PC-3 (cell line): ENCODE measurements around the gene ZXDC. TPM values are rescaled to one million over a fixed set of nuclear protein-coding genes. Genes with fewer than 3 reads are reported as not detected.

Experiments used
- ATAC-seq: fragments of 200-7000 bp; cut with Tn5 transposase; 2 replicates; pipeline ENCODE4 v1.9.1; 2020; ENCODE audit warnings: mild to moderate bottlenecking, moderate library complexity
- BruUV-seq: library from RNA; stranded (reverse); fragments of 400-500 nt; replicated peaks from 2 replicates; lab custom pipeline; 2021; lab: Mats Ljungman, UMichigan
- CTCF ChIA-PET: fragments of 300-600 bp; sonication (Branson Sonifier 250); formaldehyde crosslinking; loops from one replicate; lab custom pipeline; 2022; ENCODE audit warnings: antibody characterized with exemption; lab: Charles Lee
- POLR2A ChIA-PET: fragments of 300-600 bp; sonication (Branson Sonifier 250); formaldehyde crosslinking; loops from one replicate; lab custom pipeline; 2022; ENCODE audit warnings: antibody characterized with exemption; ENCODE audit not compliant: unreplicated experiment; lab: Charles Lee
- DNase-seq: peaks from one replicate; pipeline ENCODE4 v3.0.0-alpha.2; 2015
- H2AFZ ChIP-seq: fragments of 300-600 bp; sonication (generic); 2 replicates; pipeline ENCODE4 v1.6.0; 2016; ENCODE audit warnings: antibody characterized with exemption, low read length
- H3F3A ChIP-seq: fragments of 300-600 bp; sonication (generic); one replicate; pipeline ENCODE4 v1.6.0; 2017; ENCODE audit warnings: antibody characterized with exemption, low read length, control low read depth, mild to moderate bottlenecking; ENCODE audit not compliant: unreplicated experiment
- H3K27ac ChIP-seq: fragments of 300-600 bp; sonication (generic); 2 replicates; pipeline ENCODE4 v1.5.1; 2016; ENCODE audit warnings: mild to moderate bottlenecking, low read length
- H3K27me3 ChIP-seq: fragments of 300-600 bp; sonication (generic); 2 replicates; pipeline ENCODE4 v1.6.1; 2016; ENCODE audit warnings: low read length, mixed read lengths
- H3K36me3 ChIP-seq: fragments of 300-600 bp; sonication (generic); 2 replicates; pipeline ENCODE4 v1.6.1; 2016; ENCODE audit warnings: low read depth, mixed run types, low read length, mixed read lengths
- H3K4me1 ChIP-seq: fragments of 300-600 bp; sonication (generic); 2 replicates; pipeline ENCODE4 v1.5.1; 2016; ENCODE audit warnings: low read length; ENCODE audit not compliant: insufficient read depth
- H3K4me2 ChIP-seq: fragments of 300-600 bp; sonication (generic); 2 replicates; pipeline ENCODE4 v1.6.0; 2016; ENCODE audit warnings: low read length
- H3K4me3 ChIP-seq: fragments of 300-600 bp; sonication (generic); 2 replicates; pipeline ENCODE4 v1.5.1; 2016; ENCODE audit warnings: mild to moderate bottlenecking, low read length, mixed read lengths
- H3K79me2 ChIP-seq: fragments of 300-600 bp; sonication (generic); 2 replicates; pipeline ENCODE4 v1.6.1; 2017; ENCODE audit warnings: low read length, mixed read lengths
- H3K9ac ChIP-seq: fragments of 300-600 bp; sonication (generic); 2 replicates; pipeline ENCODE4 v1.6.0; 2016; ENCODE audit warnings: mild to moderate bottlenecking, low read length
- H3K9me2 ChIP-seq: fragments of 300-600 bp; sonication (generic); replicated peaks from 2 replicates; pipeline ENCODE4 v1.6.1; 2016; ENCODE audit warnings: mixed run types, low read length, mixed read lengths
- H3K9me3 ChIP-seq: fragments of 300-600 bp; sonication (generic); 2 replicates; pipeline ENCODE4 v1.6.1; 2016; ENCODE audit warnings: low read length, mixed read lengths
- H4K20me1 ChIP-seq: fragments of 300-600 bp; sonication (generic); 2 replicates; pipeline ENCODE4 v1.6.1; 2016; ENCODE audit warnings: low read length, mixed read lengths
- EZH2 ChIP-seq: fragments of 300-600 bp; sonication (generic); IDR thresholded peaks from one replicate; pipeline ENCODE4 v1.6.1; 2017; ENCODE audit warnings: antibody characterized with exemption, mild to moderate bottlenecking, low read length; ENCODE audit not compliant: unreplicated experiment
- EZH2phosphoT487 ChIP-seq: fragments of 300-600 bp; sonication (generic); IDR thresholded peaks from 2 replicates; pipeline ENCODE4 v1.6.1; 2018; ENCODE audit warnings: mild to moderate bottlenecking, antibody characterized with exemption, low read length, borderline replicate concordance
- intact Hi-C: fragments of 100-400 bp; cut with micrococcal nuclease; formaldehyde crosslinking; loops from 2 replicates; pipeline ENCODE4 v1.9.0; 2023
- total RNA-seq: library from RNA; depleted of rRNA; stranded (reverse); fragments of >200 nt; gene quantifications from 2 replicates; pipeline ENCODE4 v1.2.3, GENCODE V29; 2014
- TF ChIP-seq, protein P1 (sequence below): fragments of 300-600 bp; sonication (generic); conservative IDR thresholded peaks from 2 replicates; pipeline ENCODE4 v1.5.1; 2017; ENCODE audit warnings: antibody characterized with exemption, low read depth, mild to moderate bottlenecking, low read length

Gene ZXDC
- total RNA-seq, 1 experiment from 2014 or later = 18.7 TPM

- Histone ChIP-seq H3K27ac (no peak overlapping the region), H4K20me1 (no peaks in the 10 kb centered on the region), H3K4me1 (no peaks in the 10 kb centered on the region), H3K36me3 (no peaks in the 10 kb centered on the region), H3K9me3 (no peaks in the 10 kb centered on the region), H3K27me3 (no peaks in the 10 kb centered on the region), H3F3A (no peaks in the 10 kb centered on the region), H3K79me2 (no peaks in the 10 kb centered on the region), H3K9ac (no peak overlapping the region), H3K4me3 (no peak overlapping the region), H3K9me2 (no peaks in the 10 kb centered on the region), H3K4me2 (no peak overlapping the region), H2AFZ (no peak overlapping the region)
- TF ChIP-seq, protein P1, sequence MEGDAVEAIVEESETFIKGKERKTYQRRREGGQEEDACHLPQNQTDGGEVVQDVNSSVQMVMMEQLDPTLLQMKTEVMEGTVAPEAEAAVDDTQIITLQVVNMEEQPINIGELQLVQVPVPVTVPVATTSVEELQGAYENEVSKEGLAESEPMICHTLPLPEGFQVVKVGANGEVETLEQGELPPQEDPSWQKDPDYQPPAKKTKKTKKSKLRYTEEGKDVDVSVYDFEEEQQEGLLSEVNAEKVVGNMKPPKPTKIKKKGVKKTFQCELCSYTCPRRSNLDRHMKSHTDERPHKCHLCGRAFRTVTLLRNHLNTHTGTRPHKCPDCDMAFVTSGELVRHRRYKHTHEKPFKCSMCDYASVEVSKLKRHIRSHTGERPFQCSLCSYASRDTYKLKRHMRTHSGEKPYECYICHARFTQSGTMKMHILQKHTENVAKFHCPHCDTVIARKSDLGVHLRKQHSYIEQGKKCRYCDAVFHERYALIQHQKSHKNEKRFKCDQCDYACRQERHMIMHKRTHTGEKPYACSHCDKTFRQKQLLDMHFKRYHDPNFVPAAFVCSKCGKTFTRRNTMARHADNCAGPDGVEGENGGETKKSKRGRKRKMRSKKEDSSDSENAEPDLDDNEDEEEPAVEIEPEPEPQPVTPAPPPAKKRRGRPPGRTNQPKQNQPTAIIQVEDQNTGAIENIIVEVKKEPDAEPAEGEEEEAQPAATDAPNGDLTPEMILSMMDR = no peak
- TF ChIP-seq EZH2 (no peak), EZH2phosphoT487 (no peak)
- no peak for ATAC-seq
- CTCF ChIA-PET = no interaction called here
- DNase-seq = no peak
- POLR2A ChIA-PET = no interaction called here
- BruUV-seq = no TSS peak
- intact Hi-C loops = no loop called here
These were observed 32.8 kb downstream of the ZXDC start for GRCh38 chr3:126442856-126443242.

GRCh38 chr3:126442094-126442855 is 33.4 kb downstream of the ZXDC start:
- DNase-seq = no peak
- ChIA-PET POLR2A (no interaction called here), CTCF (no interaction called here)
- Histone ChIP-seq H4K20me1 (no peaks in the 10 kb centered on the region), H3K9me2 (no peaks in the 10 kb centered on the region), H3K79me2 (no peaks in the 10 kb centered on the region), H3K9me3 (no peaks in the 10 kb centered on the region), H3K4me3 (no peak overlapping the region), H3K4me2 (no peak overlapping the region), H3K4me1 (no peaks in the 10 kb centered on the region), H3K27me3 (no peaks in the 10 kb centered on the region), H3K36me3 (no peaks in the 10 kb centered on the region), H3K27ac (no peak overlapping the region), H2AFZ (no peak overlapping the region), H3F3A (no peaks in the 10 kb centered on the region), H3K9ac (no peak overlapping the region)
- TF ChIP-seq, protein P1 = no peak
- no peak for ATAC-seq
- intact Hi-C loops = no loop called here
- BruUV-seq = no TSS peak

- H3K9ac ChIP-seq = no peak overlapping the region
- ATAC-seq (no peak), DNase-seq (no peak)
- ChIA-PET POLR2A (no interaction called here), CTCF (no interaction called here)
- no peaks in the 10 kb centered on the region for H3K79me2 ChIP-seq
- no peak overlapping the region for H3K4me2 ChIP-seq
- H3F3A ChIP-seq = no peaks in the 10 kb centered on the region
- TF ChIP-seq, protein P1 = no peak
- TF ChIP-seq EZH2phosphoT487 = no peak
- TF ChIP-seq EZH2 = no peak
- no peak overlapping the region for H2AFZ ChIP-seq
- H3K27ac ChIP-seq = no peak overlapping the region
- H3K9me2 ChIP-seq = no peaks in the 10 kb centered on the region
- H3K4me1 ChIP-seq = no peaks in the 10 kb centered on the region
- intact Hi-C loops = no loop called here
- no peaks in the 10 kb centered on the region for H4K20me1 ChIP-seq
- BruUV-seq = no TSS peak
- H3K4me3 ChIP-seq = no peak overlapping the region
- H3K36me3 ChIP-seq = no peaks in the 10 kb centered on the region
- H3K9me3 ChIP-seq = no peaks in the 10 kb centered on the region
- H3K27me3 ChIP-seq = no peaks in the 10 kb centered on the region
These were observed 34.3 kb downstream of the ZXDC start for GRCh38 chr3:126441256-126441880.
